HepG2 (cell line): ENCODE data around the gene SEMA3F. TPM values are rescaled to one million over a fixed set of nuclear protein-coding genes. Genes with fewer than 3 reads are reported as not detected.

Source experiments
- ATAC-seq: fragments of 200-7000 bp; cut with Tn5 transposase; 3 replicates; pipeline ENCODE4 v1.9.1; 2020; ENCODE audit warnings: mild to moderate bottlenecking, moderate library complexity
- BruUV-seq: library from RNA; stranded (reverse); fragments of 400-500 nt; replicated peaks from 2 replicates; lab custom pipeline; 2021; lab: Mats Ljungman, UMichigan
- CTCF ChIA-PET: fragments of 300-600 bp; formaldehyde crosslinking; extraction: SDS; loops from one replicate; lab custom pipeline; 2021; ENCODE audit warnings: low total read pairs, inconsistent platforms, low intra/inter-chr PET ratio; lab: Yijun Ruan, JAX
- POLR2A ChIA-PET: fragments of 350-600 bp; sonication (Branson Sonifier 250); formaldehyde crosslinking; loops from one replicate; lab custom pipeline; 2020; ENCODE audit warnings: antibody characterized with exemption, inconsistent platforms; lab: Yijun Ruan, JAX
- DNase-seq: peaks from one replicate; pipeline ENCODE4 v3.0.0-alpha.2; 2015; ENCODE audit warnings: low spot score
- FAIRE-seq: peaks from 3 replicates; lab custom pipeline; 2011; peaks lifted over from hg19 to GRCh38; lab: Jason Lieb, UNC
- H2AFZ ChIP-seq: one replicate; pipeline ENCODE4 v1.6.1; 2011; ENCODE audit warnings: low read length, inconsistent platforms
- H3K27ac ChIP-seq: fragments of 300-600 bp; 3 replicates; pipeline ENCODE4 v1.8.0; 2011; ENCODE audit warnings: mixed run types, mild to moderate bottlenecking, mixed read lengths, low read length, inconsistent platforms; ENCODE audit not compliant: insufficient read depth; ENCODE audit errors: extremely low read length
- H3K27me3 ChIP-seq, 2 experiments: fragments of 200-600 bp in 1 of 2; 2 replicates in 1 of 2; 3 replicates in 1 of 2; pipeline versions ENCODE4 v1.6.0 to v1.8.0; 2011; ENCODE audit warnings: low read length in 2 of 2, mild to moderate bottlenecking in 2 of 2, moderate library complexity in 2 of 2, inconsistent platforms in 1 of 2; ENCODE audit not compliant: insufficient read depth in 2 of 2, control insufficient read depth in 1 of 2
- H3K36me3 ChIP-seq, 2 experiments: fragments of 200-600 bp in 1 of 2; replicated peaks in 1 of 2; 2 replicates in 1 of 2; 3 replicates in 1 of 2; pipeline versions ENCODE4 v1.5.1 to v1.8.0; 2011; ENCODE audit warnings: low read length in 2 of 2, inconsistent platforms in 1 of 2; ENCODE audit not compliant: insufficient read depth in 2 of 2, control insufficient read depth in 1 of 2
- H3K4me1 ChIP-seq: 2 replicates; pipeline ENCODE4 v1.5.1; 2012; ENCODE audit warnings: low read length, inconsistent platforms; ENCODE audit not compliant: insufficient read depth
- H3K4me2 ChIP-seq: 2 replicates; pipeline ENCODE4 v1.6.0; 2011; ENCODE audit warnings: low read depth, low read length, inconsistent platforms
- H3K4me3 ChIP-seq, 3 experiments: fragments of 200-600 bp in 1 of 3; sonication (generic), shearing (Covaris generic) in 1 of 3; replicated peaks in 1 of 3; 2 replicates each; pipeline ENCODE4 v1.5.1; 2011 to 2016; ENCODE audit warnings: low read length in 3 of 3, inconsistent platforms in 2 of 3, low read depth in 2 of 3, mild to moderate bottlenecking in 2 of 3, control low read depth in 1 of 3, mixed read lengths in 1 of 3; ENCODE audit not compliant: insufficient read depth in 1 of 3
- H3K79me2 ChIP-seq: one replicate; pipeline ENCODE4 v1.6.1; 2011; ENCODE audit warnings: low read length, inconsistent platforms; ENCODE audit not compliant: insufficient read depth
- H3K9ac ChIP-seq: 2 replicates; pipeline ENCODE4 v1.6.0; 2011; ENCODE audit warnings: mild to moderate bottlenecking, low read depth, low read length, inconsistent platforms; ENCODE audit not compliant: insufficient read depth
- H3K9me3 ChIP-seq: 2 replicates; pipeline ENCODE4 v1.5.1; 2012; ENCODE audit warnings: mild to moderate bottlenecking, low read length
- H4K20me1 ChIP-seq: 2 replicates; pipeline ENCODE4 v1.6.0; 2011; ENCODE audit warnings: inconsistent platforms, mild to moderate bottlenecking, low read length, moderate library complexity; ENCODE audit not compliant: insufficient read depth
- AHR ChIP-seq: IDR thresholded peaks from 2 replicates; pipeline ENCODE4 v1.6.1; 2018; ENCODE audit warnings: missing genetic modification reagents, missing compliant biosample characterization
- DNMT1 ChIP-seq: sonication (generic); formaldehyde crosslinking; IDR thresholded peaks from 2 replicates; pipeline ENCODE4 v1.5.1; 2020; ENCODE audit warnings: mild to moderate bottlenecking, missing genetic modification reagents
- FOXA1 ChIP-seq, 2 experiments: fragments of 450-650 bp in 1 of 2; sonication (generic) in 1 of 2; formaldehyde crosslinking in 1 of 2; IDR thresholded peaks; 2 replicates each; pipeline versions ENCODE4 v1.4.0 to v1.6.1; 2016 to 2020; ENCODE audit warnings: missing genetic modification reagents in 1 of 2
- FOXC1 ChIP-seq: sonication (generic); formaldehyde crosslinking; IDR thresholded peaks from 2 replicates; pipeline ENCODE4 v1.8.0; 2022; ENCODE audit warnings: mild to moderate bottlenecking, missing genetic modification reagents, borderline replicate concordance
- PAX8 ChIP-seq: sonication (generic); formaldehyde crosslinking; IDR thresholded peaks from 2 replicates; pipeline ENCODE4 v1.8.0; 2022; ENCODE audit warnings: mild to moderate bottlenecking, missing genetic modification reagents, borderline replicate concordance
- SOX6 ChIP-seq, 2 experiments: fragments of 450-650 bp in 1 of 2; sonication (generic) in 1 of 2; formaldehyde crosslinking in 1 of 2; IDR thresholded peaks; 2 replicates each; pipeline versions ENCODE4 v1.4.0 to v1.6.1; 2017 to 2020; ENCODE audit warnings: antibody characterized with exemption in 1 of 2, mild to moderate bottlenecking in 1 of 2, missing genetic modification reagents in 1 of 2
- SSRP1 ChIP-seq: IDR thresholded peaks from 2 replicates; pipeline ENCODE4 v1.6.1; 2016; ENCODE audit warnings: control low read depth
- TBX3 ChIP-seq: fragments of 450-650 bp; IDR thresholded peaks from 2 replicates; pipeline ENCODE4 v1.6.1; 2017; ENCODE audit warnings: antibody characterized with exemption, mild to moderate bottlenecking, inconsistent platforms, borderline replicate concordance
- ZFP1 ChIP-seq: IDR thresholded peaks from 2 replicates; pipeline ENCODE4 v1.6.1; 2016
- ZNF598 ChIP-seq: sonication (generic); formaldehyde crosslinking; IDR thresholded peaks from 2 replicates; pipeline ENCODE4 v1.5.1; 2020; ENCODE audit warnings: mild to moderate bottlenecking, missing genetic modification reagents, borderline replicate concordance
- WGBS: methylation state at CpG from one replicate; pipeline ENCODE4 v1.1.6; 2017; ENCODE audit warnings: low lambda C conversion rate; 5-methylcytosine and 5-hydroxymethylcytosine counted together
- in situ Hi-C: cut with HindIII; loops from 2 replicates; pipeline ENCODE4 v1.10.0; 2017; ENCODE audit warnings: low pct_unique_long_range_greater_than_20kb; ENCODE audit not compliant: extremely low pct_ligation_motif_present
- intact Hi-C: fragments of 100-400 bp; cut with micrococcal nuclease; formaldehyde crosslinking; loops from one replicate; pipeline ENCODE4 v1.10.0; 2022; ENCODE audit not compliant: unreplicated experiment
- polyA plus RNA-seq, 8 experiments: library from polyadenylated mRNA; depleted of rRNA in 3 of 8; stranded (reverse) in 7 of 8; unstranded in 1 of 8; fragments of >200 nt; fragmentation: Illumina TruSeq in 4 of 8; extraction: Trizol in 4 of 8; gene quantifications; 2 replicates each; pipeline versions ENCODE4 v1.2.1 to v1.2.3, GENCODE V29; 2011 to 2016; ENCODE audit warnings: low read depth in 4 of 8, missing spikeins in 1 of 8, mixed read lengths in 1 of 8; ENCODE audit not compliant: insufficient read depth in 1 of 8
- total RNA-seq, 5 experiments: library from RNA; depleted of rRNA; stranded (reverse); fragments of >200 nt; fragmentation: Illumina TruSeq; extraction: Trizol; gene quantifications; 2 replicates each; pipeline ENCODE4 v1.2.3, GENCODE V29; 2016; ENCODE audit warnings: low read depth in 1 of 5
- TF ChIP-seq, protein P1 (sequence below): sonication (generic); formaldehyde crosslinking; IDR thresholded peaks from 2 replicates; pipeline ENCODE4 v1.8.0; 2022; ENCODE audit warnings: missing genetic modification reagents, mild to moderate bottlenecking, inconsistent platforms, borderline replicate concordance
- TF ChIP-seq, protein P2 (sequence below): sonication (generic); formaldehyde crosslinking; IDR thresholded peaks from 2 replicates; pipeline ENCODE4 v1.9.0; 2022; ENCODE audit warnings: missing genetic modification reagents, mild to moderate bottlenecking, borderline replicate concordance

Gene SEMA3F
- total and polyA plus RNA-seq, 2 of the 13 experiments (the other 11 are each of a cell fraction or from before 2014, with no cell fraction given): 7.6 to 17.2 TPM

- peak overlapping the region in 1 of 3 experiments; percentile 60; a peak in 2 of 6 replicates for H3K4me3 ChIP-seq
- H3K4me2 ChIP-seq: peak overlapping the region; percentile 93
- H3K9me3 ChIP-seq: no peaks in the 10 kb centered on the region
- ATAC-seq: no peak
- POLR2A ChIA-PET: interaction anchor here (0.9 to 4.3 kb wide), 4 partner anchors 16 to 57 kb away, joined by 3 to 23 read pairs (median 10); no protein-coding TSS in a partner anchor
- peak overlapping the region; percentile 58 for H3K9ac ChIP-seq
- H2AFZ ChIP-seq: no peak overlapping the region
- no peaks in the 10 kb centered on the region for H4K20me1 ChIP-seq
- H3K27me3 ChIP-seq: peaks cover 0 to 15% of the 10 kb centered on the region in 2 experiments; a peak in 2 of 5 replicates
- intact Hi-C loops: no loop called here
- no TSS peak for BruUV-seq
- in situ Hi-C loops: no loop called here
- H3K27ac ChIP-seq: peak overlapping the region; percentile 69
- no peak for FAIRE-seq
- CTCF ChIA-PET: no interaction called here
- WGBS: 29% methylated on average over 3 of the region's 5 CpGs
- H3K79me2 ChIP-seq: peaks cover 7% of the 10 kb centered on the region
- peaks cover 78% of the 10 kb centered on the region for H3K4me1 ChIP-seq
- H3K36me3 ChIP-seq: no peaks in the 10 kb centered on the region
- DNase-seq: no peak
- no peak for TF ChIP-seq DNMT1 (CRISPR knock-in tag)
- no peak for TF ChIP-seq TBX3
- TF ChIP-seq, protein P1, sequence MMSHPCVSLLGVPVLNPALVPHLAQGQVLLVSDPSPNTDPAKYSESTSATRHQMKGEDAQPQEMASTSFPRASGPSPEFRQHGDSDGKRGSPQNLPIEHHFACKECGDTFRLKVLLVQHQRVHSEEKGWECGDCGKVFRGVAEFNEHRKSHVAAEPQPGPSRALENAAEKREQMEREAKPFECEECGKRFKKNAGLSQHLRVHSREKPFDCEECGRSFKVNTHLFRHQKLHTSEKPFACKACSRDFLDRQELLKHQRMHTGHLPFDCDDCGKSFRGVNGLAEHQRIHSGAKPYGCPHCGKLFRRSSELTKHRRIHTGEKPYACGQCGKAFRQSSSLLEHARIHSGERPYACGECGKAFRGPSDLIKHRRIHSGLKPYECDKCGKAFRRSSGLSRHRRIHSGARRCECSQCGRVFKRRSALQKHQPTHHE: 0 out of 2 replicates have a peak, but pooled peaks have one; percentile 8
These were observed 3.4 kb upstream of the SEMA3F start for GRCh38 chr3:50151728-50152127.

GRCh38 chr3:50153782-50154475 lies 1.2 kb upstream of the SEMA3F start:
- Histone ChIP-seq H4K20me1 (no peaks in the 10 kb centered on the region), H3K27ac (no peak overlapping the region), H3K79me2 (peaks cover 7% of the 10 kb centered on the region), H3K27me3 (peaks cover 0 to 15% of the 10 kb centered on the region in 2 experiments; a peak in 2 of 5 replicates), H3K9ac (peak overlapping the region; percentile 28; the same call in 1 of the 2 replicates), H3K36me3 (no peaks in the 10 kb centered on the region), H3K9me3 (no peaks in the 10 kb centered on the region), H2AFZ (no peak overlapping the region), H3K4me1 (peaks cover 83% of the 10 kb centered on the region), H3K4me3 (peak overlapping the region; percentile 46 to 84 (median 81); a peak in 4 of 6 replicates), H3K4me2 (peak overlapping the region; percentile 85)
- intact Hi-C loops (loop anchor here (1.0 kb wide), 1 partner anchor 33 kb away; no protein-coding TSS in a partner anchor), in situ Hi-C loops (no loop called here)
- no peak for ATAC-seq
- BruUV-seq: no TSS peak
- CTCF ChIA-PET: interaction anchor here (1.2 to 3.0 kb wide), 2 partner anchors 32 to 35 kb away, joined by 10 to 22 read pairs; no protein-coding TSS in a partner anchor
- POLR2A ChIA-PET: interaction anchor here (0.9 to 1.5 kb wide), 3 partner anchors 17 to 57 kb away, joined by 3 to 4 read pairs (median 3); no protein-coding TSS in a partner anchor
- FAIRE-seq: no peak
- 63% methylated on average over 5 of the region's 9 CpGs for WGBS
- no peak for DNase-seq
- no peak for TF ChIP-seq ZFP1 (CRISPR knock-in tag)
- TF ChIP-seq, protein P2, sequence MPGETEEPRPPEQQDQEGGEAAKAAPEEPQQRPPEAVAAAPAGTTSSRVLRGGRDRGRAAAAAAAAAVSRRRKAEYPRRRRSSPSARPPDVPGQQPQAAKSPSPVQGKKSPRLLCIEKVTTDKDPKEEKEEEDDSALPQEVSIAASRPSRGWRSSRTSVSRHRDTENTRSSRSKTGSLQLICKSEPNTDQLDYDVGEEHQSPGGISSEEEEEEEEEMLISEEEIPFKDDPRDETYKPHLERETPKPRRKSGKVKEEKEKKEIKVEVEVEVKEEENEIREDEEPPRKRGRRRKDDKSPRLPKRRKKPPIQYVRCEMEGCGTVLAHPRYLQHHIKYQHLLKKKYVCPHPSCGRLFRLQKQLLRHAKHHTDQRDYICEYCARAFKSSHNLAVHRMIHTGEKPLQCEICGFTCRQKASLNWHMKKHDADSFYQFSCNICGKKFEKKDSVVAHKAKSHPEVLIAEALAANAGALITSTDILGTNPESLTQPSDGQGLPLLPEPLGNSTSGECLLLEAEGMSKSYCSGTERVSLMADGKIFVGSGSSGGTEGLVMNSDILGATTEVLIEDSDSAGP (CRISPR knock-in tag): 0 out of 2 replicates have a peak, but pooled peaks have one; percentile 0
- peak; percentile 24; the same call in 1 of the 2 replicates for TF ChIP-seq ZNF598 (CRISPR knock-in tag)
- peak; percentile 11; the same call in 1 of the 2 replicates for TF ChIP-seq FOXA1 (IDR thresholded peaks at IDR 0.05)
- no peak for TF ChIP-seq FOXA1 (CRISPR knock-in tag; IDR thresholded peaks at IDR 0.05)
- TF ChIP-seq AHR: no peak
- TF ChIP-seq PAX8: no peak
- no peak for TF ChIP-seq SOX6 (IDR thresholded peaks at IDR 0.05)
- 0 out of 2 replicates have a peak, but pooled peaks have one; percentile 4 for TF ChIP-seq SOX6 (CRISPR knock-in tag; IDR thresholded peaks at IDR 0.05)
- TF ChIP-seq SSRP1 (CRISPR knock-in tag): no peak
- TF ChIP-seq FOXC1 (CRISPR knock-in tag): 0 out of 2 replicates have a peak, but pooled peaks have one; percentile 13
